Subcutaneous adipose tissue (tissue), 4 donors: Measurements from ENCODE around the gene CHL1. TPM values are rescaled to one million over a fixed set of nuclear protein-coding genes. Genes with fewer than 3 reads are reported as not detected.

Experiments used
- total RNA-seq, 4 donors: library from RNA; depleted of rRNA; stranded (reverse); fragments of >200 nt; gene quantifications; one replicate each; pipeline ENCODE4 v1.1.0, GENCODE V29; 2016
- TF ChIP-seq, protein P1 (sequence below): fragments of 450-650 bp; IDR thresholded peaks from one replicate; pipeline ENCODE4 v1.5.1; 2016; ENCODE audit warnings: low read depth, mild to moderate bottlenecking, control low read depth, antibody characterized with exemption, moderate library complexity

The CHL1 gene
- total RNA-seq, 4 donors from 2014 or later = 34.4 to 173 (median 45.5) TPM

DNA sequence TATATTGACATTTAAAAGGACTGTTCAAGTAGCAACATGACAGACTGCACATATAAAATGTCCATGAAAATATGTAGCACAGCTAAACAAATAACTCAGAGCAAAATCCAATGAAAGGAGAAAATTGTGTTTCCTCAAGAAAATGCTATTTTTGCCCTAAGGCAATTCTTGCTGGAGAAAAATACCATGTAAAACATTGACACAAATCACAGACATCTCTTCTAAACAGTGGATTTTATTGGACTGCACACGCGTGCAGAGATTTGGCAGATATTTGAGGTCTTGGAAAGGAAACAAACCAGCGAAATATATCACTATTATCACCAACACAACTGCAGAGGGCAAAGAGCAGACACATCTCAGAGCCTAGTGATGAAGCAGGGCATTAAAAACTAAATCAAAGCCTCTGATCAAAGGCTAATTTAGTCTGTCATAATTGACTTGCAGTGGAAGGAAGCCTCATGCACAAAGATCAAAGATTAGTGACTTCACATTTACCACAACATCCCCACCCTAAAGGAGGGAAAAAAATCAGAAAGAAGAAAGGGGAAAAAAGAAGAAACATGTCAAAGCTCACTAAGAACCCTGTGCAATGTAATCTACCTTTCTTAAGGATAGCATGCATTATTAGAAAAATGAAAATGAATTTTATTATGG, 52.4 kb downstream of the CHL1 start:
- TF ChIP-seq, protein P1, sequence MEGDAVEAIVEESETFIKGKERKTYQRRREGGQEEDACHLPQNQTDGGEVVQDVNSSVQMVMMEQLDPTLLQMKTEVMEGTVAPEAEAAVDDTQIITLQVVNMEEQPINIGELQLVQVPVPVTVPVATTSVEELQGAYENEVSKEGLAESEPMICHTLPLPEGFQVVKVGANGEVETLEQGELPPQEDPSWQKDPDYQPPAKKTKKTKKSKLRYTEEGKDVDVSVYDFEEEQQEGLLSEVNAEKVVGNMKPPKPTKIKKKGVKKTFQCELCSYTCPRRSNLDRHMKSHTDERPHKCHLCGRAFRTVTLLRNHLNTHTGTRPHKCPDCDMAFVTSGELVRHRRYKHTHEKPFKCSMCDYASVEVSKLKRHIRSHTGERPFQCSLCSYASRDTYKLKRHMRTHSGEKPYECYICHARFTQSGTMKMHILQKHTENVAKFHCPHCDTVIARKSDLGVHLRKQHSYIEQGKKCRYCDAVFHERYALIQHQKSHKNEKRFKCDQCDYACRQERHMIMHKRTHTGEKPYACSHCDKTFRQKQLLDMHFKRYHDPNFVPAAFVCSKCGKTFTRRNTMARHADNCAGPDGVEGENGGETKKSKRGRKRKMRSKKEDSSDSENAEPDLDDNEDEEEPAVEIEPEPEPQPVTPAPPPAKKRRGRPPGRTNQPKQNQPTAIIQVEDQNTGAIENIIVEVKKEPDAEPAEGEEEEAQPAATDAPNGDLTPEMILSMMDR = no peak

DNA sequence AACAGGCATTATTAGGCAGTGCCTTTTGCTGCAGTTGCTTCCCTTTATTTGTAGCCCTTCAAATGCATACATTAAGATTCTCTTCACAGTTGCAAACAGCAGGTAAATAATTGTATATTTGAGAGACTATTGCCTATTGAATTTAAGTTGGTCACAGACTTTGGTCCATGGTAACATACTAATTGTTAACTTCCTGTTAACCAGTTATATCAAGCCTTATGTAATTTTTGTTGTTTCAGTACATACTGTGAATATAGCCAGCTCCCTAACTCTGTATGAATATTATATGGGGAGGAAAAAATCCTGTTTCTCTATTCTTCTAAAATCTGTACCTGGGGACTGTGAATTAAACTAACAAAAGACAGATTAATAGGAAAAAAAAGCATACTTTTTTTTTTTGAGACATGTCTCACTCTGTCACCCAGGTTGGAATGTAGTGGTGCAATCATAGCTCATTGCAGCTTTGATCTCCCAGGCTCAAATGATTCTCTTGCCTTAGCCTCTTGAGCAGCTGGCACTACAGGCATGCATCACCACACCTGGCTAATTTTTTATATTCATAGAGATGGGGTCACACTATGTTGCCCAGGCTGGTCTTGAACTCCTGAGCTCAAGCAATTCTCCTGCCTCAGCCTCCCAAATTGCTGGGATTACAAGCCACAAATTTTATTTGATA, 53.2 kb downstream of the CHL1 start:
- TF ChIP-seq, protein P1 = no peak

DNA sequence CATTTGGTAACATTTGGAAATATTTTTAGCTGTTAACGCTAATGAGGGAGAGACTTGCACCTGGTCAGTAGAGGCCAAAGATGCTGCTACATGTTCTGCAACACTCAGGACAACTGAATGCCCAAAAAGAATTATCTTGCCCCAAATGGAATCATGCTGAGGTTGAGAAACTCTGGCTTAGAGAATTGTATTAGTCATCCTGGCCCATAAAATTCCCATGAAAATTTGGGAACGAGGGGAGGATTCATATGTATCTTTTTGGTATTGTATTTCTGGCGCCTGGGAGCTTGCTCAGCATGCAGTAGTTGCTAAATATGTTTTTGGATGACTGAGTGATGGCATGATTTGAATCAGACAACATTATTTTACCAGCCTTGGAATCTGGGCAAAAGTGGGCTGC, 59.9 kb downstream of the CHL1 start:
- TF ChIP-seq, protein P1 = no peak

DNA sequence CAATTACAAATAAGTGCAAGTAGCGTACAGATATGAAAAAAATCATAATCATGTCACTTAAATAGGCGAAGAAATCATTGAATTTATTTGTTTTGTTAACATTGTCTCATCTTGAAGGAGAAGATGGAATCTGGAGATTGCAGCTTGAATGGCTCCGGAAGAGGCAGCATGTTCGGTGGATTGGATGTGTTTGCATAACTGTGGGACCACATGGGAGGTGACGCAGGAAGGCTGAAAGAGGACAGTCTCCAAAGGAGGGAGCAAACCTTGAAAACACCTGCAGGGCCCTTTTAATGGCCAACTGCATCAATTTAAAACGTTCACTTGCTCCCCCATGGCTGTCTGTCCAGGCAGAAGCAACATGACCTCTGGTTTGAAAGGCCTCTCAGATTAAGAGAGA, 61.3 kb downstream of the CHL1 start:
- TF ChIP-seq, protein P1 = no peak

DNA sequence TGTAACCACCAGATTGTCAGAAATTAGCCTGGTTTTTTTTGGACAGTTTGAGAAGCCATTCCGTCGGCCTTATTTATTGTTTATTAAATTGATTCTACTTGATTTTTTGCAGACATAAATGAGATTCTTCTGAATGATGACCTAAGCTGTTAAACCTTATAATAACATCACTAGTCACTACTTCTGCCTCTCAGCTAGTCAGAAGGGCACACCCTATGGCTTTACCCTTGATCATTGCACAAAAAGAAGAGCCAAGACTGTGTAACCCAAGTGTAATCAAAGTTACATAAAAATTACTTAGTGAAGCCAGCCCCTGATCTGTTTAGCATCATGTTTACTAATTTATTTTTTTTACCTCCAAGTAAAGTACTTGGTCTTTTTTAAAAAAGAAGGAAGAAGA, 64.3 kb downstream of the CHL1 start:
- TF ChIP-seq, protein P1 = no peak

DNA sequence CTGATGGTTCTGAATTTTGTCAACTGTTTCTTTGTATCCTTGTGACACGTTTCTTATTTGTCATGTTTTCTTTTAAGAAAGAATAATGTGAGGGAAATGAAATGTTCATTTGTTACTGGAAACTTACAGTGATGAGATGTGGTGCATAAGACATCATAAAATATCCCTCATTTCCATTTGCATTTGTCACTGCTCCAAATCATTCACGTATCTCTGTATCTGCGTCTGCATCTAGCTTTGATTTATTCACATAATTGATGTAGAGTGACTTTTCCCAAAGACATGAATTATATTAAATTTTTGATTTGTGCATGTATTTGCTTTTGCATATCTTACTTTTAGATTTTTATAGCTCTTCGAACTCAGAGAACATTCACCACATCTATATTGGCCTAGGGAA, 66.8 kb downstream of the CHL1 start:
- TF ChIP-seq, protein P1 = no peak

DNA sequence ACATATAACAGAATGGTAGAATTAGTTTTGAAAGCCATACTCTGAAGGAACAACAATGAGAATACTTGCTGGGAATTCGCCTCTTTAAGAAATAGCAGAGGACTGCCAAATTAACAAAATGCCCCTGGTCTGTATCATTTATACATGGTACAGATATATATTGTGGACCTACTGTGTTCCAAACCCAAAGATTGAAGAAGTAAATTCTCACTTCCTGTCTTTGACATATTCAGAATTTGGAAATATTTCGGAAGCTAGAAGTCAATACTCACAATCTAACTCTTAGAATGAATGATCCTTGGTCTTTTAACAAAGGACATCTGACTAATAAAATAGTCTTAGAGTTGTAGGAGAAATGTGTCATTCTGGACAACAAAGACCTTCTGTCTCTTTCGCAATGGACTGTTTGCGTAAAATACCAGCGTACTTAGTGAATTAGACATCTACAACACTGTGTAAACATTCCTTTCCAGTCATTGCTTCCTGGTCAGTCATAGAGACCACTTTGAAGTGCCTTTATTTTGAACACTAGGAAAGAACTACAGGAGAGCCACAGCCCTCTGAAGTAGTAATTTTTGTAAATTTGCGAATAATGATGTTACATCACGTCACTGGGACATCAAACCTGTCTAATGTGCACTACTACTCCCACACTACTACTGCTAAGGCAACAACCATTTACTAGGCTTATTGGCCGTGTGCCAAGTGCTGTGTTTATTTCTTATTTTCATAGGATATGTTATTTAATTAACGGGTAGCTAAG, 68.0 kb downstream of the CHL1 start:
- TF ChIP-seq, protein P1 = no peak
